Inferior parietal cortex (tissue), 1 donor: ENCODE results near the gene POLK.
"Not testable (repeated sequence)": the region's sequence is repeated elsewhere in the genome, so short reads cannot be mapped to it uniquely, and the experiment has no call there.

Experiments
- DNase-seq: peaks from one replicate; pipeline ENCODE4 v3.0.0-alpha.2; 2016; ENCODE audit errors: extremely low spot score

The POLK gene

GRCh38 chr5:75550597-75550996 lies 38.9 kb downstream of the POLK start:
- no peak for DNase-seq

GRCh38 chr5:75551471-75551870 lies 39.8 kb downstream of the POLK start:
- no peak for DNase-seq

DNA sequence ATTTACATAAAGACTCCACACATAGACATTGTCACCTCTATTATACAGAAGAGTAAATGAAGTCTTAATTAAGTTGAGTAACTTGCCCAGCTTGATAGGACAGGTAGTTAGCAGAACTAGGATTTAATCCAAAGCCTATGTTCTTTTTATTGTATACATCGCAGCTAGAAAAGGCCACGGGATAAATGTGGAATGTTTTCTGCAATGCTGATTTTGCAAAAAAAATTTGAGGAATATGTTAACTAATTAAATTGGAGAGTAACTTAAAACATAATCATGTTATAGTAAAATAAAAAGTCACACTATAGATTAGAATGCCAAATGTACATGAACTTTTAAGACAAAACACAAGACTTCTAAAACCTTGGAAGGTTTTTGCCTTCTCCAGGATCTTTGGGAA lies 41.1 kb downstream of the POLK start:
- no peak for DNase-seq

DNA sequence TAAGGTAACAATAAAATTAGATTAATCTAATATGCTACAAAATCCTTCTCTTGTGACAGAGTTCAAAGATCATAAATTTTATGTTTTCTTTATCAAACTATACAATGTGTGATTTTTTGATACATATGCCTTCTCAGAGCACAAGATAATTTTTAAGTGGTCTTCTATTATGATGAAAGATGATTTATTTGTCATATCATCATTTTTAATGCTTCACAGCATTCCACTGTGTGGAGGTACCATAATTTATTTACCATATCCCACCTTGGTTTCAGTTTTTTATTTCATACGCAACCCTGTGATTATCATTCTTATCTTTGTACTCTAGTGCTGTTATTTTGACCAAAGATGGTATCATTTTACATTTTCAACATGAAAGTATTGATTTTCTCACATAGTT lies 41.7 kb downstream of the POLK start:
- DNase-seq = no peak

DNA sequence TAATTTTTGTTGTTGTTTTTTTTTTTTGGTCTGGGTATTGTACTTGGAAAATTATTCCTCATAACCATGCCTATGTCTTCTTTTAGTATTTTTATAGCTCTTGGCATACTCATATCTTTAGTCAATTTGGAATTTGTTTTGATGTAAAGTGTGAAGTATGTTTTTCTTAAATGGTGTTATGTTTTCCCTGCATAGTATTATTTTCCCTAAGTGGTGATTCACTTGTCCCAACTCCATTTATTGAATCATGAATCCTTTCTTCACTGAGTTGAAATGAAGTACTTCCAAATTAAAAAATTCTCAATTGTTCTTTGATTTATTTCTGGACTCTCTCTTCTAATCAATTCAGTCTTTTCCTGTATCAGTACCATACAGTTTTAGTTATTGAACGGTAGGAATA lies 46.5 kb downstream of the POLK start:
- no peak for DNase-seq

DNA sequence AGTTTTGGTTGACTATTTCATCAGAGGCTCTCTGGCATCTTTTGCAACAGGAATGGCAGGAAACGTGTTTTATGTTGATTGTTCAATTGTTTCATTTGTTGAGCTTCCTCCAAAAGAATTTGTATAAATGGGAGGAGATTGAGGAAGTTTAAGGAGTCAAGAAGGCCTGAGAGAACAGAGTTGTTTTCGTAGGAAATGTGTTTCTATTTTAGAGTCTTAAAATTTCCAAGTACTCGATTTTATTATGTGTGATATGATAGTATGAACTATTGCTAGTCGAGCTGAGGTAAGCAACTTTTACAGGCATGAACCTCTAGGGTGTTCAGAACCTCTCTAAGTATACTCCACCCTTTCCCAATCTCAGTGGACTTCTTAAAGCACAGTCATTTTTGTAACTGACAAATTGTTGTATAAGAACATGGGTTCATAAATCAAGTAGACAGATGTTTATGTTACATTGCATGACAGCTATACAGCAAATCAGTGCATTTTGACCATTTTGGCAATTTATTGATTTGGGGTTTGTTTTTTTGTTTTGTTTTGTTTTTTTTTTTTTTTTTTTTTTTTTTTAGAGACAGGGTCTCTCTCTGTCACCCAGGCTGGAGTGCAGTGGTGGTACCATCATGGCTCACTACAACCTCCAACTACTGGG lies 47.4 kb downstream of the POLK start:
- DNase-seq = no peak

DNA sequence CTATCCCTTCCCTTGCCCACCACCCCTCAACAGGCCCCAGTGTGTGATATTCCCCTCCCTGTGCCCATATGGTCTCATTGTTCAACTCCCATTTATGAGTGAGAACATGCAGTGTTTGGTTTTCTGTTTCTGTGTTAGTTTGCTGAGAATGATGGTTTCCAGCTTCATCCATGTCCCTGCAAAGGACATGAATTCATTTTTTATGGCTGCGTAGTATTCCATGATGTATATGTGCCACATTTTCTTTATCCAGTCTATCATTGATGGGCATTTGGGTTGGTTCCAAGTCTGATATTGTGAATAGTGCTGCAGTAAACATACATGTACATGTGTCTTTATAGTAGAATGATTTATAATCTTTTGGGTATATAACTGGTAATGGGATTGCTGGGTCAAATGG lies 49.0 kb downstream of the POLK start:
- DNase-seq = not testable (repeated sequence)

- DNase-seq = not testable (repeated sequence)
Measured at GRCh38 chr5:75565991-75566709, 54.5 kb downstream of the POLK start.

- peak; percentile 24 for DNase-seq
Measured at GRCh38 chr5:75566710-75567309, 55.1 kb downstream of the POLK start.

DNA sequence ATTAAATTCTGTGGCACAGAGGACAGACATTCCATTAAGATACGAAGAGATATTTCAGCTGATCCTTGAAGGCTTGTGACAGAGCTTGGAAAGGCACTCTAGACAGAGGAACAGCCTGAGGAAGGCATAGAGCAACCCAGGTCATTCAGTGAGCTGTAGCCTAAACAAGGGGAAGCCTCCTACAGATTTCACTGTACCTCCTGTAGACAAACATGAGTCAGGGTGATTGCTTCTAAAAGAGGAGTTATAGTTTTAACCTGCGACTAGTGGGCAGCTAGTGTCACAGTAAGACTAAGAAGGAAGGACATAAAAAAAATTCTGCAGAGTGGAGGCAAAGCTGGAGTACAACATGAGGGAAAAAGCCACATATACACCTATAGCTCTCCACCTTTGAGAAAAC lies 56.0 kb downstream of the POLK start:
- DNase-seq = no peak

DNA sequence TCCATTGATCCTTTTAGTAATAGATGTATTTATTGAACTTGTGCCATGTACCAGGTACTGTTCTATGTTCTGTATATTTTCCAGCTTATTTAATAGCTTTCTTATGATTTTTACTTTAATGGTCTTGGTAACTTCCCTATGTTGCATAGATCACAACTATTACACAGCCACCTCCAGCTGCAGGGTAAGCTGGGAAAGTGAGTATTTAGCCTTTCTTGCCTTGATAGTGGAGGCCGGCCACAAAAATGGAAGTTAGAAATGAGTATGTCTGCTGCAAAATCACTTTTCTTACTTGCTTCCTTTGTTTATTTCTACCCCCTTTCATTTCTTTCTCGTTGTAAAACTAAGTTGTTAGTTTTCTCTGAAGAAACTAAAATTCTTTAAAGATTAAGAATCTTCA lies 56.5 kb downstream of the POLK start:
- DNase-seq = no peak

- no peak for DNase-seq
Measured at GRCh38 chr5:75571547-75571946, 59.9 kb downstream of the POLK start.

DNA sequence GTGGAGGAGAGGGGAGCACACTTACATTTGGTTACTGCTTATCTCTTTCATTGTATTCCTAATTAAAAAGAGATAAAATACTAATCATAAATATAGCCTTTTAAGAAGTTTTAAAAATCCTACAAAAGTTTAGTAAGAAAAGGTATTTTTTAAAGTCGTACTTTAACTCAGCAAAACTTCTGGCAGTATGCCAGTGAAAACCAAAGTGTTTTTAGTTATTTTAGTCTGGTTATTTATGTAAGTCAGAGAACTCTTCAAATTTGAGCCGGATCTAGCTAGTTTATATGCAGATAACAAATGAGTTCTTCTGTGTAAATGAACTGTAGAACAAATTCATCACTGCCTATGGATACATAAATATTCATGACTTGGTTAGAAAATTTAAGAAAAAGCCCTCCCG lies 63.1 kb downstream of the POLK start:
- no peak for DNase-seq

DNA sequence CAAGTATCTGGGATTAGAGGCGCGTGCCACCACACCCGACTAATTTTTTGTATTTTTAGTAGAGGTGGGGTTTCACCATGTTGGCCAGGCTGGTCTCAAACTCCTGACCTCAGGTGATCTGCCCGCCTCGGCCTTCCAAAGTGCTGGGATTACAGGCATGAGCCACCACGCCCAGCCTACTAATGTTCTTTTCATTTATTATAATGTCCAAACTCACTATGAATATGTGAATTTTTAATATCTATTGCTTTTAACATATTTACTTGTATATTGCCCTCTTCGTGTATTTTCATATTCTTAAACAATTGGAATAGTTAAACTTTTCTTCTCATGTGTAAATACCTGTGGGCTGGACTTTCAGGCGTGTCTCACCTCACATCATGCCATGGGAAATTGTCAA lies 66.6 kb downstream of the POLK start:
- not testable (repeated sequence) for DNase-seq

- DNase-seq = no peak
Measured at GRCh38 chr5:75584641-75585040, 73.0 kb downstream of the POLK start.

DNA sequence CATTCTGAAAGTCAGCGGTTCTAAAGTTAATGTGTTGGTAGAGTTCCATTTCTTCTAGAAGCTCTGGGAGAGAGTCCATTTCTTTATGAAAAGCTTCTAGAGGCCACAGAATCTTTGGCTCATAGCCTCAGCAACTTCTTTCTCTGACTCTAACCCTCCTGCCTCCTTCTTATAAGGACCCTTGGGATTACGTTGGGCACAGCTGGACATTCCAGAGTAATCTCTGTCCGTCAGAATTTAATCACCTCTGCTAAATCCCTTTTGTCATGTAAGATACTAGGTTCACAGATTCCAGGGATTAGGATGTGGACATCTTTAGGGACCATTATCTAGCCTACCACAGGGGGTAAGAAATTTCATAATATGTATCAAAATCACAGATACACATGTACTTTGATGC lies 77.0 kb downstream of the POLK start:
- DNase-seq = no peak

- DNase-seq = no peak
Measured at GRCh38 chr5:75600535-75600934, 88.8 kb downstream of the POLK start.

DNA sequence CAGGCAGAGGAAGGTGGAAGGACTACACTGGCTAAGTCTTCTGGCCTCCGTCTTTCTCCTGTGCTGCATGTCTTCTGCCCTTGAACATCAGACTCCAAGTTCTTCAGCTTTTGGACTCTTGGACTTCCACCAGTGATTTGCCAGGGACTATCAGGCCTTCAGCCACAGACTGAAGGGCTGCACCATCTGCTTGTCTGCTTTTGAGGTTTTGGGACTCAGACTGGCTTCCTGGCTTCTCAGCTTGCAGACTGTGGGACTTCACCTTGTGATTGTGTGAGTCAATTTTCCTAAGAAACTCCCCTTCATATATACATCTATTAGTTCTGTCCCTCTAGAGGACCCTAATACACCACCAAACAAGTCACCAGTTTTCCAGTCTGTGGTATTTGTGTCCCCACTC lies 89.9 kb downstream of the POLK start:
- DNase-seq = no peak

DNA sequence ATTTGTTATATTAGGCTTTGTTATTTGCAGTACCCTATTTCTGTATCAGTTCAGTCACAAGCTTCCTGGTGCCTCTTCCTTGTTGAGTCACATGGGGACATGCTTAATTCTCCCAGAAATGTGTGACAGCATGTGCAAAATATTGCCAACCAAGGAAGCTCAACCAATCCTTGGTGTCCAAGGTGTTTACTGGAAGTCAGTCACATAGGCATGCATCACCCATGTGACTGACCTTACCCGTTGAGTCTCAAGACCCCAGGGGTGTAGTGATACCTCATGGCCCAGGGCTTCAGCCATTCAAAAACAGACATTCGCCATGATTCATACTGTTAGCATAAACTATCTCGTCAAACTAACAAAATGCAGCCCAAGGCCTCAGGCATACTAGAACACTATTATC lies 90.3 kb downstream of the POLK start:
- no peak for DNase-seq

GRCh38 chr5:75603371-75603770 lies 91.7 kb downstream of the POLK start:
- DNase-seq = no peak

DNA sequence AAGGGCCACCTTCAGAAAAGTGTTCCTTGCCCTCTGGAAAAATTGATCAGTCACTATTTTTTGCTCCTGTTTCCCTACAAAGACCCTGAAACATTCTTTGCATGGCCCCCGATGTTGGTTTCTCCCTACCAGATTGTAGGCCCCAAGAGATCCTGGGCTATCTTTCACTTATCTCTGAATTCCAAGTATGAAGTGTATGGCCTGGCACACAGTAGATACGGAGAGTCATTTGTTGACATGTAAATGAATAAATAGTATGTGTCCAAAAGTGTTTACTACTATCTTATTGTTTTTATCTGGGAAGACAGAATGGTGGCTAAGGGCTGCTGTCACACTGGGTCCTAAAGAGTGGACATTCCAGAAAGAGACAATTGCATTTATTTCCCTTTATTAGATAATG lies 92.1 kb downstream of the POLK start:
- DNase-seq = no peak

- not testable (repeated sequence) for DNase-seq
Measured at GRCh38 chr5:75607341-75607740, 95.7 kb downstream of the POLK start.

GRCh38 chr5:75608870-75609269 lies 97.2 kb downstream of the POLK start:
- DNase-seq = no peak
